Liver (tissue), 9 donors: ENCODE measurements around the gene GPR18. TPM values are rescaled to one million over a fixed set of nuclear protein-coding genes. Genes with fewer than 3 reads are reported as not detected.

Source experiments
- DNase-seq: peaks from one replicate; pipeline ENCODE4 v3.0.0-alpha.2; 2017; ENCODE audit warnings: low spot score
- H3K27ac ChIP-seq, 2 donors: one replicate each; pipeline ENCODE4 v1.7.0; 2013; ENCODE audit warnings: inconsistent platforms in 2 of 2, low read length in 2 of 2, control low read depth in 1 of 2, low read depth in 1 of 2, mild to moderate bottlenecking in 1 of 2
- H3K27me3 ChIP-seq, 4 donors: one replicate each; pipeline versions ENCODE4 v1.6.1 to v1.7.0; 2013; ENCODE audit warnings: low read length in 3 of 4, inconsistent platforms in 1 of 4, mild to moderate bottlenecking in 1 of 4, moderate library complexity in 1 of 4; ENCODE audit not compliant: control insufficient read depth in 4 of 4, insufficient read depth in 4 of 4
- H3K36me3 ChIP-seq, 4 donors: one replicate each; pipeline versions ENCODE4 v1.6.1 to v1.7.0; 2013; ENCODE audit warnings: low read length in 3 of 4, mild to moderate bottlenecking in 3 of 4, low read depth in 1 of 4, moderate library complexity in 1 of 4; ENCODE audit not compliant: control insufficient read depth in 4 of 4, insufficient read depth in 3 of 4
- H3K4me1 ChIP-seq, 4 donors: one replicate each; pipeline versions ENCODE4 v1.6.1 to v1.7.0; 2013; ENCODE audit warnings: low read length in 3 of 4, mild to moderate bottlenecking in 3 of 4, moderate library complexity in 1 of 4; ENCODE audit not compliant: control insufficient read depth in 4 of 4, insufficient read depth in 4 of 4
- H3K4me3 ChIP-seq, 3 donors: one replicate each; pipeline versions ENCODE4 v1.6.1 to v1.7.0; 2013; ENCODE audit warnings: low read length in 3 of 3, control low read depth in 1 of 3, low read depth in 1 of 3, mild to moderate bottlenecking in 1 of 3
- H3K9ac ChIP-seq, 2 donors: one replicate each; pipeline ENCODE4 v1.7.0; 2013; ENCODE audit warnings: low read length in 2 of 2, mild to moderate bottlenecking in 2 of 2, moderate library complexity in 2 of 2, control low read depth in 1 of 2, low read depth in 1 of 2
- H3K9me3 ChIP-seq, 4 donors: one replicate each; pipeline versions ENCODE4 v1.6.1 to v1.7.0; 2013; ENCODE audit warnings: low read length in 3 of 4; ENCODE audit not compliant: control insufficient read depth in 4 of 4
- EGR1 ChIP-seq, 2 donors: IDR thresholded peaks; 2 replicates each; pipeline ENCODE4 v1.6.1; 2016 to 2018; ENCODE audit warnings: antibody characterized with exemption in 2 of 2, low read depth in 2 of 2
- FOXA1 ChIP-seq: IDR thresholded peaks from 2 replicates; pipeline ENCODE4 v1.6.1; 2016; ENCODE audit warnings: antibody characterized with exemption
- FOXA2 ChIP-seq: IDR thresholded peaks from 2 replicates; pipeline ENCODE4 v1.6.1; 2016; ENCODE audit warnings: antibody characterized with exemption
- HNF4A ChIP-seq, 2 donors: conservative IDR thresholded peaks; 2 replicates each; pipeline ENCODE4 v1.6.1; 2016; ENCODE audit warnings: antibody characterized with exemption in 2 of 2, mild to moderate bottlenecking in 2 of 2
- HNF4G ChIP-seq: IDR thresholded peaks from 2 replicates; pipeline ENCODE4 v1.6.1; 2016; ENCODE audit warnings: antibody characterized with exemption
- JUND ChIP-seq, 2 donors: IDR thresholded peaks; 2 replicates each; pipeline ENCODE4 v1.6.1; 2016; ENCODE audit warnings: antibody characterized with exemption in 2 of 2
- NR2F2 ChIP-seq: IDR thresholded peaks from 2 replicates; pipeline ENCODE4 v1.6.1; 2016; ENCODE audit warnings: antibody characterized with exemption
- RAD21 ChIP-seq, 2 donors: IDR thresholded peaks; 2 replicates each; pipeline ENCODE4 v1.6.1; 2016; ENCODE audit warnings: antibody characterized with exemption in 2 of 2, mild to moderate bottlenecking in 2 of 2
- RXRA ChIP-seq, 2 donors: IDR thresholded peaks; 2 replicates each; pipeline ENCODE4 v1.6.1; 2017 to 2018; ENCODE audit warnings: antibody characterized with exemption in 2 of 2, mild to moderate bottlenecking in 1 of 2
- SP1 ChIP-seq: IDR thresholded peaks from 2 replicates; pipeline ENCODE4 v1.6.1; 2018; ENCODE audit warnings: antibody characterized with exemption, mild to moderate bottlenecking
- TAF1 ChIP-seq: conservative IDR thresholded peaks from 2 replicates; pipeline ENCODE4 v1.6.1; 2016; ENCODE audit warnings: antibody characterized with exemption, mild to moderate bottlenecking
- YY1 ChIP-seq: IDR thresholded peaks from 2 replicates; pipeline ENCODE4 v1.6.1; 2016; ENCODE audit warnings: antibody characterized with exemption, mild to moderate bottlenecking
- WGBS: extraction: QIAGEN DNeasy Blood & Tissue Kit; methylation state at CpG from one replicate; pipeline ENCODE4 v1.1.7; 2013; 5-methylcytosine and 5-hydroxymethylcytosine counted together
- polyA plus RNA-seq, 2 donors: library from polyadenylated mRNA; stranded (reverse) in 1 of 2; unstranded in 1 of 2; fragments of 200-250 nt in 1 of 2; fragments of >200 nt in 1 of 2; fragmentation: Nextera tagmentation in 1 of 2; extraction: Ambion mirVana in 1 of 2; gene quantifications; one replicate each; pipeline versions ENCODE4 v1.2.1 to v1.2.3, GENCODE V29; 2013 to 2015
- total RNA-seq, 2 donors: library from RNA; depleted of rRNA; stranded (reverse); fragments of >200 nt; gene quantifications; one replicate each; pipeline ENCODE4 v1.2.3, GENCODE V29; 2014
- TF ChIP-seq, protein P1 (sequence below): IDR thresholded peaks from 2 replicates; pipeline ENCODE4 v1.6.1; 2016; ENCODE audit warnings: antibody characterized with exemption
- TF ChIP-seq, protein P2 (sequence below): IDR thresholded peaks from 2 replicates; pipeline ENCODE4 v1.6.1; 2016; ENCODE audit warnings: antibody characterized with exemption
- TF ChIP-seq, protein P3 (sequence below): IDR thresholded peaks from 2 replicates; pipeline ENCODE4 v1.6.1; 2016; ENCODE audit warnings: antibody characterized with exemption
- donor health status: healthy.
- donor health status: healthy.
- donor health status: healthy.
- donor health status: healthy.
- donor health status: healthy.

Gene GPR18
- total and polyA plus RNA-seq, 4 donors = 0.13 to 1.0 (median 0.41) TPM

DNA sequence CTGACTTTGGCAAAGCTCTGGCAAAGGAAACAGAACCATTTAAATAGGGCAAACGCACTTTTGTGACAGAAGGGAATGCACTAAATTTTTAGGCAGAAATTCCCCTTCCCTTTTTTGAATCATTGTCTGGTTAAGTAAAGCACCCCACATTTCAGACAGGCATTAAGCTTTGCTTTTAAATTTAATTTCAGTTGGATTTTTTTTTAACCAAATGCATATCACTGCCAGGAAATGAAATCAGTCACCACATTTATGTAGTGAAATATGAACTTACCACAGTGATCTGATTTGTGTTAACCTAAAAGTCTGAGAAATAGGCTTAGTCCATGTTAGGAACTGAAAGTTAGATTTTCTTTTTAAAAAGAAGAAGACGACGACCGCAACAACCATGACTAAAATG is 38.2 kb upstream of the GPR18 start:
- Histone ChIP-seq H3K27me3 (no peaks in the 10 kb centered on the region), H3K9ac (no peak overlapping the region), H3K4me1 (peaks cover 0 to 2% (median 0%) of the 10 kb centered on the region in 4 donors), H3K27ac (no peak overlapping the region), H3K4me3 (no peak overlapping the region), H3K36me3 (peaks cover 0 to 3% (median 0%) of the 10 kb centered on the region in 4 donors), H3K9me3 (no peaks in the 10 kb centered on the region)
- 80% methylated on average over 4 of the region's 4 CpGs for WGBS
- DNase-seq = no peak
- TF ChIP-seq YY1 (no peak), JUND (IDR thresholded peaks at IDR 0.05) (no peak), NR2F2 (no peak), SP1 (no peak)
- TF ChIP-seq, protein P1, sequence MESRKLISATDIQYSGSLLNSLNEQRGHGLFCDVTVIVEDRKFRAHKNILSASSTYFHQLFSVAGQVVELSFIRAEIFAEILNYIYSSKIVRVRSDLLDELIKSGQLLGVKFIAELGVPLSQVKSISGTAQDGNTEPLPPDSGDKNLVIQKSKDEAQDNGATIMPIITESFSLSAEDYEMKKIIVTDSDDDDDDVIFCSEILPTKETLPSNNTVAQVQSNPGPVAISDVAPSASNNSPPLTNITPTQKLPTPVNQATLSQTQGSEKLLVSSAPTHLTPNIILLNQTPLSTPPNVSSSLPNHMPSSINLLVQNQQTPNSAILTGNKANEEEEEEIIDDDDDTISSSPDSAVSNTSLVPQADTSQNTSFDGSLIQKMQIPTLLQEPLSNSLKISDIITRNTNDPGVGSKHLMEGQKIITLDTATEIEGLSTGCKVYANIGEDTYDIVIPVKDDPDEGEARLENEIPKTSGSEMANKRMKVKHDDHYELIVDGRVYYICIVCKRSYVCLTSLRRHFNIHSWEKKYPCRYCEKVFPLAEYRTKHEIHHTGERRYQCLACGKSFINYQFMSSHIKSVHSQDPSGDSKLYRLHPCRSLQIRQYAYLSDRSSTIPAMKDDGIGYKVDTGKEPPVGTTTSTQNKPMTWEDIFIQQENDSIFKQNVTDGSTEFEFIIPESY = no peak

DNA sequence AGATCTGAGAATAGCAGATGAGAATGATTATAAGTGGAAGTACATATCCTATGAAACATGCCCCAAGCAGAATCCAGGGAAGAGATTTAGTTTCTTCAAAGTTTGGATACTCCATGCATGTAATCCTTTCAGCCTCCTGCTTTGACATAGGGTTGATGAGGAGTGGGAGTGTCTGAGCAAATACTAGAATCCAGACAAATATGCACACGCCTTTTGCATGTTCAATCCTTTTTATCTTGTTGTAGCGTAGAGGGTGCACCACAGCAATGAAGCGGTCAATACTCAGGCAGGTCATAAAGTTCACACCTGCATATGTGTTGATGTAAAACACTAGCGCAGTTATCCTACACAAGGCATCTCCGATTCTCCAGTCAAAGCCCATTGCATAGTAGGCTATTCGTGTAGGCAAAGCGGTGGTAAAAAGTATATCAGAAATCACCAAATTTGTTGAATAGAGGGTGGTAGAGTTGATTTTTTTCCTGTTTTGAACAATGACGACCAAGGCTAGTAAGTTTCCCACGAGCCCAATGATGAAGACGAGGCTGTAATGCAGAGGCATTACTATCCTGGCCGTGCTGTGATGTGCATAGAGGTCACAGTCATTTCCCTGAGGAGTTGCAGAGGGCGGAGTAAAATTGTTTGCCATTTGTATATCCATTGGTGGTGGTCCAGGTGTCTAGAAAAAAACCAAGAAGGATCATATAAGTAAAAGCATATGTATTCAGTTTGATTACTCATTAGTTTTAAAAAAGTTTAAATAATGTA is 37.5 kb upstream of the GPR18 start:
- Histone ChIP-seq H3K4me3 (no peak overlapping the region), H3K27ac (no peak overlapping the region)
- TF ChIP-seq, protein P2, sequence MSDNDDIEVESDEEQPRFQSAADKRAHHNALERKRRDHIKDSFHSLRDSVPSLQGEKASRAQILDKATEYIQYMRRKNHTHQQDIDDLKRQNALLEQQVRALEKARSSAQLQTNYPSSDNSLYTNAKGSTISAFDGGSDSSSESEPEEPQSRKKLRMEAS = no peak
- TF ChIP-seq, protein P3, sequence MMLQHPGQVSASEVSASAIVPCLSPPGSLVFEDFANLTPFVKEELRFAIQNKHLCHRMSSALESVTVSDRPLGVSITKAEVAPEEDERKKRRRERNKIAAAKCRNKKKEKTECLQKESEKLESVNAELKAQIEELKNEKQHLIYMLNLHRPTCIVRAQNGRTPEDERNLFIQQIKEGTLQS = no peak
- TF ChIP-seq NR2F2 (no peak), RXRA (IDR thresholded peaks at IDR 0.05) (no peak), TAF1 (no peak), HNF4A (conservative IDR thresholded peaks at IDR 0.05) (no peak)
- TF ChIP-seq, protein P1 = no peak

DNA sequence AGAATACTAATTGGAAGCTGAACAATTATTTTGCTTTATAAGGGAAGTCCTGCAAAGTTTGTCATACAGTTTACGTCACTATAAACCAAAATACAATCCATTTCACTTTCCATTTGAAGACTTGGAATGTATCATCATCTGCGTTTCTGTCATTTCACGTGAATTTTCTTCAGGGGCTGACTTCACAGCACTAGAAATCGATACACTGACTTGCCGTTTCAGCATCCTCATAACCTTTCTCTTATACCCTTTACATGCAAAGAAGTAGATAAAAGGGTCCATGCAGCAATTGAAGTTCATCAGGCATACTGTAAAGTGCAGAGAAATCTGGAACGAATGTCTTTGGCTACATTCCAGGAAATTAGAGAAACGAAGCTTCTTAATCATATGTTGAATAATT is 36.8 kb upstream of the GPR18 start:
- Histone ChIP-seq H3K36me3 (peaks cover 0 to 3% (median 0%) of the 10 kb centered on the region in 4 donors), H3K27me3 (no peaks in the 10 kb centered on the region), H3K9me3 (no peaks in the 10 kb centered on the region), H3K4me3 (no peak overlapping the region), H3K4me1 (peaks cover 0 to 2% (median 0%) of the 10 kb centered on the region in 4 donors), H3K9ac (no peak overlapping the region), H3K27ac (no peak overlapping the region)
- WGBS = 85% methylated on average over 7 of the region's 7 CpGs
- DNase-seq = no peak
- TF ChIP-seq RAD21 (IDR thresholded peaks at IDR 0.05) = no peak
- TF ChIP-seq, protein P3 = no peak
- no peak for TF ChIP-seq FOXA1
- no peak for TF ChIP-seq TAF1
- TF ChIP-seq, protein P1 = no peak
- no peak for TF ChIP-seq HNF4G
- TF ChIP-seq SP1 = no peak
- TF ChIP-seq, protein P2 = no peak
- TF ChIP-seq FOXA2 = no peak
- no peak for TF ChIP-seq EGR1 (IDR thresholded peaks at IDR 0.05; ENCODE audit: low read depth in 2 of 2)
- TF ChIP-seq RXRA (IDR thresholded peaks at IDR 0.05) = no peak
- no peak for TF ChIP-seq NR2F2

More for the DNA sequence above, 37.5 kb upstream of the GPR18 start:
- WGBS = 95% methylated on average over 12 of the region's 12 CpGs
- no peak overlapping the region for H3K9ac ChIP-seq
- no peaks in the 10 kb centered on the region for H3K9me3 ChIP-seq
- no peaks in the 10 kb centered on the region for H3K27me3 ChIP-seq
- no peak for DNase-seq
- peaks cover 0 to 2% (median 0%) of the 10 kb centered on the region in 4 donors for H3K4me1 ChIP-seq
- peaks cover 0 to 3% (median 0%) of the 10 kb centered on the region in 4 donors for H3K36me3 ChIP-seq
